Measurements from ENCODE around the gene CLCNKA.

DNA sequence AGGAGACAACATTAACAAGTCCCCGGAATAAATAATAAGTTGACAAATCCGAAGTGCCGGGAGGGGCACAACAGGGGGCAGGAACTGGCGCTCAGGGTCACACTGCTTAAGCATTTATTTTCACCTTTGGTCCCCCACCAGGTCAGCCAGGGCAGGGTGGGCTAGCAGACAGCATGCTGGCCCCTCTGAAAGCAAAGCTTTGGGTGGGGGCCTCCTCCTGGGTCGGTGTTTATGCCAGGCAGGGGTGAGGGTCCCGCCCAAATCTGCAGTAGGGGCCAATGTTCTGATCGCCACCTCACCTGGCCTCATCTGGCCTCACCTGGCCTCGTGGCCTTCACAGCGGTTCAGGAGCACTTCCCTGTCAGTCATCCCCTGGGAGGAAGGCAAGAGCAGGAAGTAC is 59.8 kb downstream of the CLCNKA start:
- TF ChIP-seq, protein P1, sequence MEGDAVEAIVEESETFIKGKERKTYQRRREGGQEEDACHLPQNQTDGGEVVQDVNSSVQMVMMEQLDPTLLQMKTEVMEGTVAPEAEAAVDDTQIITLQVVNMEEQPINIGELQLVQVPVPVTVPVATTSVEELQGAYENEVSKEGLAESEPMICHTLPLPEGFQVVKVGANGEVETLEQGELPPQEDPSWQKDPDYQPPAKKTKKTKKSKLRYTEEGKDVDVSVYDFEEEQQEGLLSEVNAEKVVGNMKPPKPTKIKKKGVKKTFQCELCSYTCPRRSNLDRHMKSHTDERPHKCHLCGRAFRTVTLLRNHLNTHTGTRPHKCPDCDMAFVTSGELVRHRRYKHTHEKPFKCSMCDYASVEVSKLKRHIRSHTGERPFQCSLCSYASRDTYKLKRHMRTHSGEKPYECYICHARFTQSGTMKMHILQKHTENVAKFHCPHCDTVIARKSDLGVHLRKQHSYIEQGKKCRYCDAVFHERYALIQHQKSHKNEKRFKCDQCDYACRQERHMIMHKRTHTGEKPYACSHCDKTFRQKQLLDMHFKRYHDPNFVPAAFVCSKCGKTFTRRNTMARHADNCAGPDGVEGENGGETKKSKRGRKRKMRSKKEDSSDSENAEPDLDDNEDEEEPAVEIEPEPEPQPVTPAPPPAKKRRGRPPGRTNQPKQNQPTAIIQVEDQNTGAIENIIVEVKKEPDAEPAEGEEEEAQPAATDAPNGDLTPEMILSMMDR (IDR thresholded peaks at IDR 0.05): no peak
- TF ChIP-seq POLR2A (IDR thresholded peaks at IDR 0.05): no peak

Data from ovary (tissue), 3 donors.